Fibroblast of peridontal ligament (primary cell): ENCODE data around the gene THEMIS.
"Not testable (repeated sequence)": the region's sequence is repeated elsewhere in the genome, so short reads cannot be mapped to it uniquely, and the experiment has no call there.

Experiments used
- DNase-seq: peaks from one replicate; pipeline ENCODE4 v3.0.0-alpha.2; 2010; ENCODE audit errors: extremely low read depth

THEMIS gene

DNA sequence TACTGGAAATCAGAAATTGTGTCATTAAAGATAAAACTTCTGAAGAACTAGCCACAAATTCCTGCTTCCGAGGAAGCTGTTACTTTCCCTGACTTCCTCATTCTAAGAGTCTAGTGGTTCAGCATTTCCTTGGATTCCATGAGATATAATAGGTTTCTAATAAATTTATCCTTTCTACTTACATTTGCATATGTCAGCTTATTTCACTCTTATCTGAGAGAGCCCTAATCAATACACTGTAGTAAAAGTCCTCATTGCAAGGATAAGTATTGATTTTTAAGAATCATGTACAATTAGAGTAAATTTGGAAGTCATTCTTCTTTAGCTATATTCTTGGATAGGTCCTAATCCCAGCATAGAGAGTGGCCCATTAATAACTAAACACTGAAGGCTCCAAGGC, 16.9 kb upstream of the THEMIS start:
- no peak for DNase-seq

- no peak for DNase-seq
Measured at GRCh38 chr6:127914240-127914639, 13.4 kb upstream of the THEMIS start.

- DNase-seq, result no peak
Measured at GRCh38 chr6:127912914-127913313, 12.1 kb upstream of the THEMIS start.

GRCh38 chr6:127907960-127908640, 7.2 kb upstream of the THEMIS start:
- no peak for DNase-seq

DNA sequence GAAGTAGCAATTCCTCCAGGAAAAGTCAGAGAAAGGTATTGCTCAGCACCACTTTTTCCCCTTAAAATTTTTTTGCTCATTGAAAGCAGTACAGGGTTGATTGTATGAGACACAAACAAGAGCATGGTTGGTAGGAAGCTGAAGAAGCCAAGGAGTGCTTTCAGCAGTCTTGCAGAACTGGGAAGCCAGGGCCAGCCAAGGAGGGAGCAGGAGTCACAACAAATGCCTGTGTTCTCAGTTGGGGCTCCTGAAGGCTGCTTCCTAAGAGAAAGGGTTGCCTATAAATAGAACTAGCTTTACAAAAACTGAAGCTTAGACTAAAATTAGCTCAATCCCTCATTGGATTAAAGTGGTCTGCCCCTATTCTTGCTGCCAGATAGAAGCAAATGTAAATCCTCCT, 3.3 kb upstream of the THEMIS start:
- DNase-seq, result no peak

GRCh38 chr6:127902933-127903332, 2.1 kb upstream of the THEMIS start:
- DNase-seq, result no peak

DNA sequence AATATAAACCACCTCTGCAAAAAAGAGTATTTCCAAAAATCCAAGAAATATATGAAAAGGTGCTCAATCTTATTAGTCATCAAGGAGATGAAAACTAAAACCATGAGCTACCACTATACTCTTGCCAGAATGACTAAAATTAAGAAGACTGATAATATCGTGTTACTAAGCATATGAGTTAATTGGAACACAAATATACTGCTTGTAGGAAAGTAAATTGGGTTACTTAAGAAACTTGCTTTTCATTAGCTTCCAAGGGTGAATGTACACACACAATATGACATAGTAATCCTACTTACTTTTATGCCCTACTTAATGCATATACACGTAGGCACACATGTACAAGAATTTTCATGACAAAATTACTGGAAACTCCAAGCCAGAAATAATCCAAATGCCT, 3.4 kb downstream of the THEMIS start:
- no peak for DNase-seq

GRCh38 chr6:127894051-127894450, 6.8 kb downstream of the THEMIS start:
- no peak for DNase-seq

DNA sequence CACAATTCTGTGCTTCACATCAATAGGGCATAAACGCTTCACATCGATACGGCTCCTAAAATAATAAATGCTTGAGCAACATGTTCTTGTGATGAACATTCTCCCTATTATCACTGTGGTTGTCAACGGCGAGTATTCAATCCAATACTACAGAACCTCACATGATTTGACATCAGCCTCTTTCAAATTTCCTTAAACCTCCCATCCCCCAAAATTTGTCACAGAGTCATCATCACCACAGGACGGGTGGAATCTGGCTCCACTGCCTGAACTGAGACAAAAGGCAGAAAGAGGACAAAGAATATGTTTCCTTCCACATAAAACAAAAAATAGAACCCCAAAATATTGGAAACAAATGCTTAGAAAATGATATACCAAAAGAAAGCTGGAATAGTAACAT, 7.3 kb downstream of the THEMIS start:
- no peak for DNase-seq

GRCh38 chr6:127891731-127892326, 9.0 kb downstream of the THEMIS start:
- no peak for DNase-seq

DNA sequence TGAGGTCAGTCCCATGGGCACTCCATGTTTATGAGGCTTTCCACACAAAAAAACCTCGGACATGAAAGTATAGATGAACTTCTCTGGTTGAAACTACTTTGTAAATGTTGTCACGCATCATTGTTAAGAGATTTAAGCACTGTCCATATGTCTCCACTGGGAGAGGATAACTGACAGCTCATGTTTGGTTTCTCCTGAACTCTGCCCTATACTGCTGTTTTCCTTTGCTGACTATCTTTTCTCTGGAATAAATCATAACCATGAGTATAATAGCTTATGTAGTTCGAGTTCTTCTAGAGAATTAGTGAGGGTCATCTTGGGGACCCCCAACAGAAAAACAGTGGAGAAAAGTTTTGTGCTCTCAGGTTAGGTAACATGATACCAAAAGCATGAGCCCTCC, 14.3 kb downstream of the THEMIS start:
- peak; percentile 22 for DNase-seq

GRCh38 chr6:127884134-127884533, 16.7 kb downstream of the THEMIS start:
- DNase-seq, result no peak

GRCh38 chr6:127881949-127882348, 18.9 kb downstream of the THEMIS start:
- not testable (repeated sequence) for DNase-seq

DNA sequence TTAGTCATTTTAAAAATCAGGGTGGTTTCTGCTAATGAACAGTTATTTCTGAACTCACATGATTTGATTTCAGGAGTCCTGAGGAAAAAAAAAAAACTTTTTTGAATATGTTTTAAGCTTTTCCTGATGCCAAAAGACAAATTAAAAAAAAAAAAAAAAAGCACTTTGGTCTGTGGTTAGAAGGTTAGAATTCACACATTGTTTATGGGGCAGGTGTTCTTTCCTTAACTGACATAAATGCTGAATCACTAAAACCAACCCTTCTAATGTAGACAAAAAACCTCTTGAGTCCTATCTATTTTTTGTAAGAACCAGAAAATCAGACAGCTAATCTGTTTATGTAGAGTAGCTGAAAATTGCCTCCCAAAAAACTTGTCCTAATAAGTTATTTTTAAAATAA, 20.4 kb downstream of the THEMIS start:
- no peak for DNase-seq

DNA sequence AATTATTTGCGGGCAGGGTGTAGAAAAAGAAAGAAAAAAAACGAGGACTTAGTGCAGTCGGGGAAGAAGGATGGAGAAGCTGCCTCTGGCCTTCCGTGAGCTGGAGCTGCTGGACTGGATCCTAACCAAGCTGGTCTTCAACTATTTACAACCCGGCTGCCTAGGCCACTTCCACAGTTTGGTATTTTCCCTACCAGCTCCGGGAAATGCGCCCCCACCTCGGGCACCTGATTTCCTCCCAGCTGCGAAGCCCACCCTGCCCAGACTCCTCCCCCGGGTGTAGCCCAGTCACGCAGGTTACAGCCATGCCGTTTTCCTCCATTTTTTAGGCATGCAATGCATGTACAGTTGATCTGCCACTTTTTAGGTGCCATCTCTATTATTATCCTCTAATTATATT, 21.2 kb downstream of the THEMIS start:
- peak; percentile 27 for DNase-seq

DNA sequence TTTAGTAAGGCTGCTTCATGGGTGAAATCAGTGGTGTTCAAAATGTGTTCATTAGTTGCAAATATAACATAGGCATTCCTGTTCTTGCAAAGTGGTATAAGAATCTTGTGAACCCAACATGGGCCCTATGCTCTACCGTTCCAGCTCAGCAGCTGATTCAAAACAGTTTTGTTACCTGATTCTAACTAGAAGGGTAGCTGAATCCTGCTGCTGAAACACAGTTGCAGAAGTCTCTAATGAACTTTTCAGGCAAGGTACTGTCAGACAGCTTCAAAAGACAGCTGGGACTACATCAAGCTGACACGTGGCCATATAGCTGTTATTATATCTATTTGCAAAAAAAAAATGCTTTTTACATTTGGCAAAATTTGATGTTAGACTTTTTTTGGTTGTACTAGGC, 22.7 kb downstream of the THEMIS start:
- DNase-seq, result no peak

DNA sequence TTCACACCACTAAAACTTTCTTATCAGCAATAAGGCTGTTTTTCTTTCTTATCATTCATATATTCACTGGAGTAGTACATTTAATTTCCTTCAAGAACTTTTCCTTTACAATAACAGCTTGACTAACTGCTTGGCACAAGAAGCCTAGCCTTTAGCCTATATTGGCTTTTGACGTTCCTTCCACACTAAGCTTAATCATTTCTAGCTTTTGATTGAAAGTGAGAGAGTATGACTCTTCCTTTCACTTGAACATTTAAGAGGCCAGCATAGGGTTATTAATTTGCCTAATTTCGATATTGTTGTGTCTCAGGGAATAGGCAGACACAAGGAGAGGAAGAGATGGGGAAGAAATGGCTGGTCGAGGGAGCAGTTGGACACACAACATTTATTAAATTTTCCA, 23.6 kb downstream of the THEMIS start:
- DNase-seq, result no peak

DNA sequence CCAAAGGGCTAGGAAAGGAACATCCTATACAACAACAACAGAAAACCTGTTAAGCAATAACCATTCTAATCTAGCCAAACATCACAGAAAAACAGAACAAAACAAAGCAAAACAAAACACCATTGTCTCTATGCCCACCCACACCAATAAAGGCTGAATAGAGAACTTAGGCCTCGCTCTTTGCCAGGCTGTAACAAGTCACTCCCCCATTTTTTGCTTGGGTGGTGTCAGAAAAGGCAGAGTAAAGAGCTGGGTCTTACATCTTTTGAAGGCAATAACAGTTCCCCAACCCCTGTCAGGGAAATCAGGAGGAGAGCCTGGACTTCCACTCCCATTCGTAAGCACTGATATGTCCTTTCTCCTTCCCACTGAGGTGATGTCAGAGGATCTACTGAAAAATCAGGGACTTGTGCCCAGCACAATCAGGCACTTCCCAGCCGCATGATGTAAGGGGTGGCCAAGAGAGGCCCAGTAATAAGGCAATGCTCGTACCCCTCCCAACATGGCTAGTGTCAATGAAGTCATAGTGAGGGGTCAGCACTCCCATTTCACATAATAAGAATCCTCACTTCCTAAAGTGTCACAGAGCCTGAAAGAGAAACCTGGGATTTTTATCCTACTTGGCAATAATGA, 31.0 kb downstream of the THEMIS start:
- no peak for DNase-seq

DNA sequence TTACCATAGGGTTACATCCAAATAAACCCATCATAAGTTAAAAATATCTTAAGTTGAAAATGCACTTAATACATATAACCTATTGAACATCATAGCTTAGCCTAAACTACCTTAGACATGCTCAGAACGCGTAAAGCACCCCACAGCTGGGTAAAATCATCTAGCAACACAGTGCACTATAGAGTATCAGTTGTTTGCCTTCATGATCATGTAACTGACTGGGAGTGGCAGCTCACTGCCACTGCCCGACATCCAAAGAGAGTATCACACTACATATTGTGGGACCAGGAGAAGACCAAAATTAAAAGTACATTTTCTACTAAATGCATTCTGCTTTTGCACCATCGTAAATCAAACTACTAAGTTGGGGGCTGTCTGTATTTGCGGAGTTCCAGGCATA, 31.7 kb downstream of the THEMIS start:
- no peak for DNase-seq

- peak; percentile 17 for DNase-seq
Measured at GRCh38 chr6:127868338-127868737, 32.5 kb downstream of the THEMIS start.

GRCh38 chr6:127866766-127867165, 34.1 kb downstream of the THEMIS start:
- no peak for DNase-seq

DNA sequence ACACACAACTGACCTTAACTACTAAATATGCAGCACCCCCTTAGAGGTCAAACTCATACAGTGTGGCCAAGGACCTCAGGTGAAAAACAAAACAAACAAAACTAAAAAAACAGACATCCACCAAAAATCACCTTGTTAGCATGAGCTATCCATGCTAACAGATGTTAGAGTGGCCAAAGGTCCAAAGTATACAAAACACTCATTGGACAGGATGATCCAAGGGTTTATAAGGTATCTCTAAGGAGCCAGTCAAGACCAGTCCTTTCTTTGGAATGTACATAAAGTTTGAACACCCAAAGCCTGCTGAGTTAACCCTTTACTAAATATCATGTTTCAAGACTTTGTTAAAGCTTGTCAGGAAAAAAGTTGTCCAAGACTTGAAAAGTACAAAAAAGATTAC, 35.8 kb downstream of the THEMIS start:
- no peak for DNase-seq

DNA sequence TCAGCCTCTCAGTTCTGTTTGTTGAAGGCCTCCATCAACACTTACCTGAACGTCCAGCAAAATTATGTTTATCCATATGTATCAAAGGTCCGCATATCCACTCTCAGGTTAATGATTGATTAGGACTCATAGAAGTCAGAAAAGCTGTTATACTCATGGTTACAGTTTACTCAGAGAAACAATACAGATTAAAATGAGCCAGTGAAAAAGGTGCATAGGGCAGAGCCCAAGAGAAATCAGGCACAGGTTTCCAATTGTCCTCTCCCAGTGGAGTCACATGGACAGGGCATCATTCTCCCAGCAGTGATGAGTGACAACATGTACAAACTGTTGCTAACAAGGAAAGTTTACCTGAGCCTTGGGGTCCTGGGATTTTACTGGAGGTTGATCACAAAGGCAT, 36.2 kb downstream of the THEMIS start:
- DNase-seq, result no peak
